GM06990 (cell line): Measurements from ENCODE around the gene ZDHHC14.

Experiments
- DNase-seq: peaks from one replicate; pipeline ENCODE4 v3.0.0-alpha.2; 2011; ENCODE audit not compliant: insufficient read length; ENCODE audit errors: extremely low read depth
- H3K27me3 ChIP-seq: replicated peaks from 2 replicates; pipeline ENCODE4 v1.6.0; 2011; ENCODE audit warnings: low read length; ENCODE audit not compliant: control insufficient read depth, insufficient read depth
- H3K36me3 ChIP-seq: 2 replicates; pipeline ENCODE4 v1.5.1; 2011; ENCODE audit warnings: low read length; ENCODE audit not compliant: control insufficient read depth, insufficient read depth
- H3K4me3 ChIP-seq: replicated peaks from 2 replicates; pipeline ENCODE4 v1.5.1; 2011; ENCODE audit warnings: low read depth, mild to moderate bottlenecking, control low read depth, low read length
- TF ChIP-seq, protein P1 (sequence below): IDR thresholded peaks from 2 replicates; pipeline ENCODE4 v1.5.1; 2011; ENCODE audit warnings: low read length, control low read depth, mild to moderate bottlenecking, inconsistent platforms; ENCODE audit not compliant: insufficient read depth, poor library complexity, severe bottlenecking

Gene ZDHHC14

DNA sequence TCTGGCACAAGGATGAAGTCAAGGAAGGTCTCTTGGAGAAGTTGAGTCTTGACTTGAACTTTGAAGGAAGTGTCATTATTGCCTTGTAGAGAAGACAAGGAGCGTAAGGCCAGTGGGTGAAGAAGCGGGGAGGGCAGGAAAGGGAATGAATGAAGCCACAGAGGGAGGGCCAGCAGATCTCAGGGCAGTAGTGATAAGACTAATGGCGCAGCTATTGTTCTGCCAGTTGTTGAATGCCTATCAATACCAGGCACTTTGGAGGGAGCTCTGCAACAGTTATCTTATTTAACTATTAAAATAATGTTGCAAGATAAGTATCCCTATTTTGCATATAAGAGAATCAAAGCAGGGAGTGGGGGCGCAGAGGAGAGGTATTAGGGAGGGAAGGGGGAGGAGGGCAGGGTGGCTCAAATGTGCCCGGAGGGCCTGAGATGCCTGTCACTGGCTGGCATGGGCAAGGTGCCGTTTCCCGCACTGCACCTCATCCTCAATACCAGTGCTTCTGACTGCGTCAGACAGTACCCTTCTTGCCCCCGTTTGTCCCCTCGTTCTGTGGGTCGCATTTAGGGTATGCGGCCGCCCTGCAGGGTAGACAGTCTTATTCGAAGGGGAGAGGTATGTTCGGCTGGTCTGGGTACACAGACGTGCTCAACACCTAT, 109.8 kb downstream of the ZDHHC14 start:
- no peaks in the 10 kb centered on the region for H3K27me3 ChIP-seq
- DNase-seq, result no peak
- TF ChIP-seq, protein P1, sequence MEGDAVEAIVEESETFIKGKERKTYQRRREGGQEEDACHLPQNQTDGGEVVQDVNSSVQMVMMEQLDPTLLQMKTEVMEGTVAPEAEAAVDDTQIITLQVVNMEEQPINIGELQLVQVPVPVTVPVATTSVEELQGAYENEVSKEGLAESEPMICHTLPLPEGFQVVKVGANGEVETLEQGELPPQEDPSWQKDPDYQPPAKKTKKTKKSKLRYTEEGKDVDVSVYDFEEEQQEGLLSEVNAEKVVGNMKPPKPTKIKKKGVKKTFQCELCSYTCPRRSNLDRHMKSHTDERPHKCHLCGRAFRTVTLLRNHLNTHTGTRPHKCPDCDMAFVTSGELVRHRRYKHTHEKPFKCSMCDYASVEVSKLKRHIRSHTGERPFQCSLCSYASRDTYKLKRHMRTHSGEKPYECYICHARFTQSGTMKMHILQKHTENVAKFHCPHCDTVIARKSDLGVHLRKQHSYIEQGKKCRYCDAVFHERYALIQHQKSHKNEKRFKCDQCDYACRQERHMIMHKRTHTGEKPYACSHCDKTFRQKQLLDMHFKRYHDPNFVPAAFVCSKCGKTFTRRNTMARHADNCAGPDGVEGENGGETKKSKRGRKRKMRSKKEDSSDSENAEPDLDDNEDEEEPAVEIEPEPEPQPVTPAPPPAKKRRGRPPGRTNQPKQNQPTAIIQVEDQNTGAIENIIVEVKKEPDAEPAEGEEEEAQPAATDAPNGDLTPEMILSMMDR, result no peak

DNA sequence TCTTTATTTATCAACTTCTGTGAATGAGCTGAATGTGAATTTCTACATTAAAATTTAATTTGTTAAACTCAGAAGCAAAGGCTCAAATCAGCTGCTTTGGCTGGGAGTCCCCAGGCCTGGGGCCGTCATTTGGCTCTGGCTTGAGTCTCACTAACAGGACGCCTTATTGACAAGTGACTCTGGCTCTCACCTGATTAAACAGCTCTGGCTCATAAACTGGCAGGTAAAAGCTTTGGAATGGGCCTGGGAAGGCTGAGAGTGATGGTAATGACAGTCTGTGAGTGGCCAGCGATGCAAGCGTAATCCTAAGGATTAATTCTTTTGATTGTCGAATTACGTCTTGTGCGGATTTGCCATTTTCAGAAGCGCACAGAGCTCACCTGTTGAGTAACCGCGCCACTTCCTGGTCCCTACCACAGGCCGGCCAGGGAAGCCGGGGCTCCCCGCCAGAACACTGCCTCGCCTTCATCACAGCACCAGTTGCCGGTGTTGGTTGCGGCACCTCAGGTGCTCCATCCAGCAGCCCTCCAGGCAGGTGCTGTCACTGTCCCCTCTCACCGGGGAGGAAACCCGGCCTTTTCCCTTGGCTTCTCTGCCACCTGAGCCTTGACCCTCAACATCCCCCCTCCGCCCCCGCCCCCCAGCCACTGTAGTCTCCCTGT, 110.7 kb downstream of the ZDHHC14 start:
- no peak overlapping the region for H3K4me3 ChIP-seq
- no peaks in the 10 kb centered on the region for H3K36me3 ChIP-seq
- no peaks in the 10 kb centered on the region for H3K27me3 ChIP-seq
- TF ChIP-seq, protein P1, result no peak
- no peak for DNase-seq

More for the DNA sequence above, 109.8 kb downstream of the ZDHHC14 start:
- Histone ChIP-seq H3K4me3 (no peak overlapping the region), H3K36me3 (no peaks in the 10 kb centered on the region)

DNA sequence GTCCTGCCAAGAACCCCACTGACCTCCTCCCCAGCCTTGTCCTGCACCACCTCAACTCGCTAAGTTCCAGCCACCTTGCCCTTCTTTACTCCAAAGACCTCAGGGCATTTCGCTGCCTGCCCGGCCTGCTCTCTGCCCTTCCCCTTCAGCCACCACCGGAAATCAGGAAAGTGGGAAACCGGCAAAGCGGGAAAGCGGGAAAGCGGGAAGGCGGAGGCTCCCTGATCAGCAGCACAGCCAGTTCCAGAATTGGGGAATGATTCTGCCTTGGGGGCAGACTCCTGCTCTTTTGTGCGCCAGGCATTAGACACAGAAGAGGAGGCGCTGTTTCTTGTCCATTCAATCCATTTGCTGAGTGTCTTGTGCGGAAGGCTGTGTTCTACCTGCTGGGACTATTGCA, 111.3 kb downstream of the ZDHHC14 start:
- Histone ChIP-seq H3K36me3 (no peaks in the 10 kb centered on the region), H3K4me3 (no peak overlapping the region), H3K27me3 (no peaks in the 10 kb centered on the region)
- DNase-seq, result no peak
- TF ChIP-seq, protein P1, result no peak

DNA sequence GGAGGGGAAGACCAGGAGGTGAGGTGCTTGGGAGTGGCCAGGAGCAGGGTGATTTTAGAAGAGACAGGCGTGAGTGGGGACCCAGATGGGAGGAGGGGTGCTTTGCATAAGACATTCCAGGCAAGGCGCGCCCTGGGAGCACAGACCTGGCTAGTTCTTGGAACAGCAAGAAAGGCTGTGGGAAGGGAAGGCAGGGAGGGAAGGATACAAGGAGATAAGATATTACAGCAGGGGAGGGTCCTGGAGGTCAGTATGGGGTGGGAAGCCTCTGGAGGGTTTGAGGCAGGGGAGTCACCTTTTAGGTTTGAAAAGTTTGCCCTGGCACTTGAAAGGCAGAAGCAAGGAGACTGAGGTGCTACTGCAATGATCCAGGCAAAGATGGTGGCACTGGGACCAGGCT, 111.8 kb downstream of the ZDHHC14 start:
- H3K27me3 ChIP-seq, result no peaks in the 10 kb centered on the region
- TF ChIP-seq, protein P1, result no peak
- H3K36me3 ChIP-seq, result no peaks in the 10 kb centered on the region
- no peak for DNase-seq
- H3K4me3 ChIP-seq, result no peak overlapping the region

DNA sequence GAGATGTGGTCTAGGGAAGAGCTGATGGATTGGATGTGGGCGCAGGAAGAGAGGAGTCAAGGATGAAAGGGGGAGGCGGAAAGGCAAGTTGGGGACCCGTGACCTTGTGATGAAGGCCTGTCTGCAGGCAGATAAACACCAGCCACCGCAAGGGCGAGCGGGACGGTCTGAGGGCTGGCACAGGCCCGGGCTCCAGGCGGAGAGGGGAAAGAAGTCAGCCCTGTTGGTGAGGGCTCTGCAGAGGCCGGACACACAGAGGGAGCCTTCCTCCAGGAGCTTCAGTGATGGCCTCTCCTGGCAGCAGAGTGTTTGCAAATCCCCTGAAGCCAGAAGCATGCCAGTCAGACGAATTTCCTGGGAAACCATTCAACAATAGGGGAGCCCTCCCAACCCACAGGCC, 112.2 kb downstream of the ZDHHC14 start:
- DNase-seq, result no peak
- no peaks in the 10 kb centered on the region for H3K27me3 ChIP-seq
- TF ChIP-seq, protein P1, result no peak
- no peak overlapping the region for H3K4me3 ChIP-seq
- H3K36me3 ChIP-seq, result no peaks in the 10 kb centered on the region
